ENCODE measurements around the gene FITM1. TPM values are rescaled to one million over a fixed set of nuclear protein-coding genes. Genes with fewer than 3 reads are reported as not detected.

FITM1 gene
- total RNA-seq, 1 experiment from 2014 or later, result 0.72 TPM

DNA sequence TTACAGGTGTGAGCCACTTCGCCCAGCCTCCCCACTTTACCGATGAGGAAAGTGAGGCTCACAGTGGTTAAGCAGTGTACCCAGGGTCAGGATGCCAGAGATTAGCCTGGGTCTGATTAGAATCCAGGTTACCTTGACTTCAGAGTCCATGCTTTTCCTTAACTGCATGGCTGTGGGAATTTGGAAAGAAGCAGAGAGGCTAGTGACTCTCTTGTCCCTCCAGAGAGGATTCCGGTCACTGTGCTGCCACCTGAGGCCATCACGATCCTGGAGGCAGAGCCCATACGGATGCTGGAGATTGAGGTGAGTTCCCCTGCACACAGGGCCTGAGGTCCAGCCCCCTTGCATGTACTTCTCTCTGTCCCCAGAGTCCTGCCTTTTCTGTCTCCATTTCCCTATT lies 46.1 kb downstream of the FITM1 start:
- Mint-ChIP-seq H3K36me3 (ENCODE audit: insufficient read depth in 1 of 3, low read depth in 3 of 3) (peaks cover 22 to 60% (median 49%) of the 10 kb centered on the region in 3 experiments), H3K27ac (peak overlapping the region in 1 of 3 experiments; percentile 32; a peak in 1 of 7 replicates)

More for the DNA sequence above, 46.1 kb downstream of the FITM1 start:
- Histone ChIP-seq H2BK5ac (ENCODE audit: insufficient read length, low read length) (no peak overlapping the region), H3K4me2 (ENCODE audit: insufficient read depth, insufficient read length, low read length) (no peak overlapping the region), H3K23ac (ENCODE audit: insufficient read length, low read depth, low read length) (no peak overlapping the region), H3K23me2 (ENCODE audit: insufficient read length, low read depth, low read length, poor library complexity, severe bottlenecking) (peaks cover 10% of the 10 kb centered on the region), H3T11ph (ENCODE audit: low read length) (no peak overlapping the region), H3K79me2 (ENCODE audit: insufficient read depth, low read length) (no peaks in the 10 kb centered on the region), H3K27me3 (ENCODE audit: insufficient read depth, low read length) (no peaks in the 10 kb centered on the region), H2BK12ac (ENCODE audit: insufficient read length, low read depth, low read length) (no peak overlapping the region), H3K18ac (ENCODE audit: insufficient read length, low read depth, low read length) (no peak overlapping the region), H4K20me1 (ENCODE audit: control insufficient read depth, insufficient read depth, insufficient read length) (no peaks in the 10 kb centered on the region), H3K14ac (ENCODE audit: insufficient read depth, low read length) (no peak overlapping the region), H2BK20ac (ENCODE audit: low read depth, low read length, poor library complexity, severe bottlenecking) (no peak overlapping the region), H2AFZ (ENCODE audit: low read length) (no peak overlapping the region), H3K79me1 (ENCODE audit: insufficient read depth, low read depth, low read length, poor library complexity, severe bottlenecking) (no peaks in the 10 kb centered on the region), H3K9ac (ENCODE audit: extremely low read depth, insufficient read length, low read length) (no peak overlapping the region), H2AK5ac (ENCODE audit: insufficient read length, low read length) (no peak overlapping the region), H2BK15ac (ENCODE audit: low read depth, low read length) (no peak overlapping the region), H4K8ac (replicated peaks; ENCODE audit: insufficient read length, low read depth, low read length) (no peak overlapping the region), H4K5ac (ENCODE audit: insufficient read length, low read depth, low read length) (no peak overlapping the region), H3K56ac (ENCODE audit: insufficient read length, low read depth, low read length) (no peak overlapping the region), H2BK120ac (ENCODE audit: low read depth, low read length, poor library complexity, severe bottlenecking) (no peak overlapping the region), H4K91ac (ENCODE audit: insufficient read length, low read depth, low read length) (no peak overlapping the region), H3K4ac (ENCODE audit: low read depth, low read length) (no peak overlapping the region), H3K4me1 (ENCODE audit: insufficient read depth, low read length) (no peaks in the 10 kb centered on the region), H3K27ac (ENCODE audit: insufficient read length, low read depth, low read length) (no peak overlapping the region), H3K9me3 (ENCODE audit: control insufficient read depth, low read depth, low read length) (no peaks in the 10 kb centered on the region)
- Mint-ChIP-seq H3K27me3 (ENCODE audit: low read depth) (no peaks in the 10 kb centered on the region; the same call in 1 of the 2 replicates), H3K4me3 (no peak overlapping the region), H3K9me3 (no peaks in the 10 kb centered on the region; a peak in 1 of 5 replicates), H3K4me1 (peaks cover 2 to 10% of the 10 kb centered on the region in 2 experiments; a peak in 3 of 4 replicates)
- TF ChIP-seq, protein P1, sequence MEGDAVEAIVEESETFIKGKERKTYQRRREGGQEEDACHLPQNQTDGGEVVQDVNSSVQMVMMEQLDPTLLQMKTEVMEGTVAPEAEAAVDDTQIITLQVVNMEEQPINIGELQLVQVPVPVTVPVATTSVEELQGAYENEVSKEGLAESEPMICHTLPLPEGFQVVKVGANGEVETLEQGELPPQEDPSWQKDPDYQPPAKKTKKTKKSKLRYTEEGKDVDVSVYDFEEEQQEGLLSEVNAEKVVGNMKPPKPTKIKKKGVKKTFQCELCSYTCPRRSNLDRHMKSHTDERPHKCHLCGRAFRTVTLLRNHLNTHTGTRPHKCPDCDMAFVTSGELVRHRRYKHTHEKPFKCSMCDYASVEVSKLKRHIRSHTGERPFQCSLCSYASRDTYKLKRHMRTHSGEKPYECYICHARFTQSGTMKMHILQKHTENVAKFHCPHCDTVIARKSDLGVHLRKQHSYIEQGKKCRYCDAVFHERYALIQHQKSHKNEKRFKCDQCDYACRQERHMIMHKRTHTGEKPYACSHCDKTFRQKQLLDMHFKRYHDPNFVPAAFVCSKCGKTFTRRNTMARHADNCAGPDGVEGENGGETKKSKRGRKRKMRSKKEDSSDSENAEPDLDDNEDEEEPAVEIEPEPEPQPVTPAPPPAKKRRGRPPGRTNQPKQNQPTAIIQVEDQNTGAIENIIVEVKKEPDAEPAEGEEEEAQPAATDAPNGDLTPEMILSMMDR (conservative IDR thresholded peaks at IDR 0.05), result no peak
- no peak for DNase-seq
- WGBS (ENCODE audit: extremely low coverage, insufficient read length, low lambda C conversion rate), result no CpG with 5 or more reads among the region's 5 CpGs

Data from H9 (cell line).